GM12874 (cell line): ENCODE data around the gene DLAT.

Source experiments
- CTCF ChIP-seq: IDR thresholded peaks from 2 replicates; pipeline ENCODE4 v1.5.1; 2011; ENCODE audit warnings: low read depth, mild to moderate bottlenecking, control low read depth, low read length, moderate library complexity; ENCODE audit not compliant: insufficient read depth

Gene DLAT

DNA sequence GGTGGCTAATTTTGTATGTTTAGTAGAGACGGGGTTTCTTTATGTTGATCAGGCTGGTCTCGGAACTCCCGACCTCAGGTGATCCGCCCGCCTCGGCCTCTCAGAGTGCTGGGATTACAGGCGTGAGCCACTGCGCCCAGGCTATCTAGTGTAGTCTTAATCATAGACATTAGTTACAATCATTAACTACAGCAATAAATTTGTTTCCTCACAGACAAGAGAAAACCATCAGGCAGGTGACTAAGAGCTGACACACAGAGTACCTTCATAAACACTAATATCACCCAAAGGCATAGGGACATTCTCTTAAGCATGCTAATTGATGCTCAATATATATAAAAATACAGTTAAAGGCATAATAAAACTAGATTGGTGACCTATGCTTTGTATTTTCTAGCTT is 80.9 kb downstream of the DLAT start:
- TF ChIP-seq CTCF: no peak
